ENCODE results near the gene C3orf70.

DNA sequence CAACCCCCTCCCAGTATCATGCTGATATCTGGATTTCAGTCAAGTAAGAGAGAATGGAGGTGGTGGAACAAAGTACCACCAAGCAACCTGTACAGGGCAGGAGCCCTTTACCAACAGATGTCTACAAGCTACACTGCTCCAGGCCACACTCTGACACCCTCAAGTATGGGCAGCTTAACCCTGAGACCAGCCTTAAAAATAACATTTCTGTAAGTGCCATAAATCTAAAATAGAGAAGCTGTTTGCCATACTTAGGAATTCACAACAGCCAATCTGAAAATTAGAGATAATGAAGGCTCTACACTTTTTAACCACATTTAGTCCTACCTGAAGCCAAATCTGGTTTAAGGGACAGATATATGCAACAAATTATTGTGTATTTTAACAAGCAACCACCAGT lies 59.7 kb downstream of the C3orf70 start:
- TF ChIP-seq, protein P1, sequence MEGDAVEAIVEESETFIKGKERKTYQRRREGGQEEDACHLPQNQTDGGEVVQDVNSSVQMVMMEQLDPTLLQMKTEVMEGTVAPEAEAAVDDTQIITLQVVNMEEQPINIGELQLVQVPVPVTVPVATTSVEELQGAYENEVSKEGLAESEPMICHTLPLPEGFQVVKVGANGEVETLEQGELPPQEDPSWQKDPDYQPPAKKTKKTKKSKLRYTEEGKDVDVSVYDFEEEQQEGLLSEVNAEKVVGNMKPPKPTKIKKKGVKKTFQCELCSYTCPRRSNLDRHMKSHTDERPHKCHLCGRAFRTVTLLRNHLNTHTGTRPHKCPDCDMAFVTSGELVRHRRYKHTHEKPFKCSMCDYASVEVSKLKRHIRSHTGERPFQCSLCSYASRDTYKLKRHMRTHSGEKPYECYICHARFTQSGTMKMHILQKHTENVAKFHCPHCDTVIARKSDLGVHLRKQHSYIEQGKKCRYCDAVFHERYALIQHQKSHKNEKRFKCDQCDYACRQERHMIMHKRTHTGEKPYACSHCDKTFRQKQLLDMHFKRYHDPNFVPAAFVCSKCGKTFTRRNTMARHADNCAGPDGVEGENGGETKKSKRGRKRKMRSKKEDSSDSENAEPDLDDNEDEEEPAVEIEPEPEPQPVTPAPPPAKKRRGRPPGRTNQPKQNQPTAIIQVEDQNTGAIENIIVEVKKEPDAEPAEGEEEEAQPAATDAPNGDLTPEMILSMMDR (conservative IDR thresholded peaks at IDR 0.05; ENCODE audit: low read length) = no peak
- TF ChIP-seq EZH2phosphoT487 (IDR thresholded peaks at IDR 0.05; ENCODE audit: borderline replicate concordance, low read depth, low read length) = no peak
